Measurements from ENCODE around the gene C1orf87. TPM values are rescaled to one million over a fixed set of nuclear protein-coding genes. Genes with fewer than 3 reads are reported as not detected.

The C1orf87 gene
- total RNA-seq, 1 experiment from 2014 or later = not detected

DNA sequence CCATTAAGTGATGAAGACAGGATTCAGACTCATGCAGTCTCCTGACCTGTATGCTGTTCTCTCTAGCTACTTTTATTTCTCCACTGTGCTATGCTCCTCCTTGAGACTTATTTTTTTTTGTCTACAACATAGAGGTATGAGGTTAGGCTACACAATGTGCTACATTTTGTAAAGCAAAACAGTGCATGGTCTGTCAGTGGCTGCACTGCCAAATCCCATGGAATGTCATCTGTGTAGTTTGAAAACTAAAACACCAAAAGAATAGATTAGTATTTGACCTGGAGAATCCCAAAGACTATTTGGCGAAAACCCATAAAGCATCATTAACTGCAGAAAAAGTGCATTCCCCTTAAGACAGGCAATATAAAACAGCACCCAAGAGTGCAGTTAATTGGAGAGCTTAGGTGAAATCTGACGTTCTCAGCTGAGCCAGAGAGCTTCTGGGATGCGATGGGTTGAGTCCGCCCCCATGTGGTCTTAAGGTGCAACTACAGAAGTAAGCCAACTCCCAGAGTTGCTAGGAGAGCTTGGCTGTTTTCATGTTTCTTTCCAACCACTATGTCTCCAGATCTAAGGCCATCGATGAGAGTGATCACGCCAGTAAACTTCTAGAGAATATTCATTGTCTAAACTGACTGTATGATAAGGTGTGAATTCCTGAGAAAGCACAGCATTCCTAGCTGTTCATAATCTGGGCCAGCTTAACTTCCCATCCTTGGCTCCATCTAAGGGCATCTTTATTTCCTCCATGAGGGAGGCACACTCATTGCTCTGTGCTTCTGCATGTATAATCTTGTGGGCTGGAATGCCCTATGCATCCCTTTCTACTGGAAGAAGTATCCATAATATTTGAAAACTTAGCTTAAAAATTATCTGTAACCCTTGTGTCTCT lies 126.3 kb downstream of the C1orf87 start:
- intact Hi-C loops (cut with micrococcal nuclease) = loop anchor here (1.0 to 10.0 kb wide), 3 partner anchors 44 to 172 kb away; no protein-coding TSS in a partner anchor
- H3K36me3 ChIP-seq (ENCODE audit: low read depth, low read length) = no peaks in the 10 kb centered on the region
- no peak overlapping the region for H2AFZ ChIP-seq (ENCODE audit: low read length)
- DNase-seq = peak; percentile 76
- H3K79me2 ChIP-seq (ENCODE audit: low read length) = no peaks in the 10 kb centered on the region
- H3F3A ChIP-seq (ENCODE audit: low read length, unreplicated experiment) = no peaks in the 10 kb centered on the region
- ChIA-PET CTCF (interaction anchor here (0.7 to 1.1 kb wide), 5 partner anchors 24 to 128 kb away, joined by 3 to 8 read pairs (median 5); no protein-coding TSS in a partner anchor), POLR2A (ENCODE audit: unreplicated experiment) (interaction anchor here (0.6 kb wide), 1 partner anchor 247 kb away, joined by 3 read pairs; no protein-coding TSS in a partner anchor)
- H3K27me3 ChIP-seq (ENCODE audit: low read length) = peaks cover 35% of the 10 kb centered on the region
- H3K4me2 ChIP-seq (ENCODE audit: low read length) = no peak overlapping the region
- H3K9me2 ChIP-seq (replicated peaks; ENCODE audit: low read length) = no peaks in the 10 kb centered on the region
- no TSS peak for BruUV-seq (replicated peaks)
- no peaks in the 10 kb centered on the region for H4K20me1 ChIP-seq (ENCODE audit: low read length)
- TF ChIP-seq EZH2phosphoT487 (IDR thresholded peaks at IDR 0.05; ENCODE audit: borderline replicate concordance, low read length) (no peak), CTCF (conservative IDR thresholded peaks at IDR 0.05; ENCODE audit: low read depth, low read length) (peak; percentile 95), EZH2 (IDR thresholded peaks at IDR 0.05; ENCODE audit: low read length, unreplicated experiment) (no peak)
- H3K27ac ChIP-seq (ENCODE audit: low read length) = no peak overlapping the region
- ATAC-seq = peak; percentile 97
- H3K4me3 ChIP-seq (ENCODE audit: low read length) = no peak overlapping the region
- no peaks in the 10 kb centered on the region for H3K4me1 ChIP-seq (ENCODE audit: insufficient read depth, low read length)
- H3K9ac ChIP-seq (ENCODE audit: low read length) = no peak overlapping the region
- H3K9me3 ChIP-seq (ENCODE audit: low read length) = no peaks in the 10 kb centered on the region

- Histone ChIP-seq H3K4me3 (ENCODE audit: low read length) (no peak overlapping the region), H3K79me2 (ENCODE audit: low read length) (no peaks in the 10 kb centered on the region), H3K27me3 (ENCODE audit: low read length) (peaks cover 32% of the 10 kb centered on the region), H3K36me3 (ENCODE audit: low read depth, low read length) (no peaks in the 10 kb centered on the region), H3K9me2 (replicated peaks; ENCODE audit: low read length) (no peaks in the 10 kb centered on the region), H2AFZ (ENCODE audit: low read length) (no peak overlapping the region), H3F3A (ENCODE audit: low read length, unreplicated experiment) (no peaks in the 10 kb centered on the region), H4K20me1 (ENCODE audit: low read length) (no peaks in the 10 kb centered on the region), H3K9ac (ENCODE audit: low read length) (no peak overlapping the region), H3K4me2 (ENCODE audit: low read length) (no peak overlapping the region), H3K27ac (ENCODE audit: low read length) (no peak overlapping the region), H3K9me3 (ENCODE audit: low read length) (no peaks in the 10 kb centered on the region), H3K4me1 (ENCODE audit: insufficient read depth, low read length) (no peaks in the 10 kb centered on the region)
- POLR2A ChIA-PET (ENCODE audit: unreplicated experiment) = no interaction called here
- ATAC-seq (no peak), DNase-seq (no peak)
- intact Hi-C loops (cut with micrococcal nuclease) = loop anchor here (10.0 kb wide), 1 partner anchor 171 kb away; no protein-coding TSS in a partner anchor
- TF ChIP-seq CTCF (conservative IDR thresholded peaks at IDR 0.05; ENCODE audit: low read depth, low read length) (no peak), EZH2 (IDR thresholded peaks at IDR 0.05; ENCODE audit: low read length, unreplicated experiment) (no peak), EZH2phosphoT487 (IDR thresholded peaks at IDR 0.05; ENCODE audit: borderline replicate concordance, low read length) (no peak)
- no TSS peak for BruUV-seq (replicated peaks)
- CTCF ChIA-PET = no interaction called here
Measured at GRCh38 chr1:59945790-59946189, 127.8 kb downstream of the C1orf87 start.

Other genes starting within 250 kb of the C1orf87 start
- gene CYP2J2, start 147.0 kb downstream of the C1orf87 start, total RNA-seq (2014; rRNA removed) = 0.44 and 0.75 TPM in 2 replicates